Measurements from ENCODE around the gene ATE1. TPM values are rescaled to one million over a fixed set of nuclear protein-coding genes. Genes with fewer than 3 reads are reported as not detected.

The ATE1 gene
- total and polyA plus RNA-seq, 7 donors: 12.5 to 49.6 (median 31.4) TPM

- DNase-seq: no peak
- H3K27ac ChIP-seq: no peak overlapping the region
- no peaks in the 10 kb centered on the region for H3K4me1 ChIP-seq
- WGBS, 2 donors: 91 to 94% methylated on average over 6 of the region's 6 CpGs
- TF ChIP-seq POLR2A (IDR thresholded peaks at IDR 0.05) (no peak), CTCF (IDR thresholded peaks at IDR 0.05) (no peak), EP300 (IDR thresholded peaks at IDR 0.05) (no peak), POLR2AphosphoS5 (IDR thresholded peaks at IDR 0.05) (no peak)
- intact Hi-C loops (cut with DNase I): no loop called here
- H3K9me3 ChIP-seq: no peaks in the 10 kb centered on the region
- H3K4me3 ChIP-seq: no peak overlapping the region
- H3K27me3 ChIP-seq: no peaks in the 10 kb centered on the region
- H3K36me3 ChIP-seq: peaks cover 0 to 26% (median 6%) of the 10 kb centered on the region in 4 donors
These were observed 91.7 kb downstream of the ATE1 start for GRCh38 chr10:121836171-121836570.

GRCh38 chr10:121835376-121835775 lies 92.5 kb downstream of the ATE1 start:
- WGBS, 2 donors: 21 to 72% methylated on average over 2 of the region's 2 CpGs
- DNase-seq: no peak
- H3K27ac ChIP-seq: no peak overlapping the region
- no peaks in the 10 kb centered on the region for H3K9me3 ChIP-seq
- H3K4me1 ChIP-seq: no peaks in the 10 kb centered on the region
- intact Hi-C loops (cut with DNase I): no loop called here
- H3K36me3 ChIP-seq: peaks cover 0 to 26% (median 6%) of the 10 kb centered on the region in 4 donors
- TF ChIP-seq POLR2A (IDR thresholded peaks at IDR 0.05) (no peak), EP300 (IDR thresholded peaks at IDR 0.05) (no peak), POLR2AphosphoS5 (IDR thresholded peaks at IDR 0.05) (no peak), CTCF (IDR thresholded peaks at IDR 0.05) (no peak)
- H3K27me3 ChIP-seq: no peaks in the 10 kb centered on the region
- H3K4me3 ChIP-seq: no peak overlapping the region

DNA sequence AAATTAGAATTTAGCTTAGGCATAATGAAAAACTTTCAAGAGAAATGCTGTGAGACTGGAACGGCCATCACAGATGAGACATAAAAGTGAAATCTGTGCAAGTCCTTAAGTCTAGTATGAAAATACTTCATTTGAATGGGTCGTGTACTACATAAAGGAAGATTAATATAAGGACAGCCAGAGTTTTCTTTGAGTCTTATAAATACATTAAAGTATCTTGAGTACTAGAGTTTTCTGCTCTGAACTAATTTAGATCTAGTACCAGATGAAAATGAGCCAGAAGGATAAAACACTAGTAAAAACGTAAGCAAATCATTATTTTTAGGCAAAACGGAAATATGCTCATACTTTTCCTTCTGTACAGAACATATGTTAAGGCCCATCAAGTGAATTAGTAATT lies 93.1 kb downstream of the ATE1 start:
- H3K36me3 ChIP-seq: peaks cover 0 to 26% (median 6%) of the 10 kb centered on the region in 4 donors
- 88 to 89% methylated on average over 4 of the region's 4 CpGs for WGBS, 2 donors
- no peaks in the 10 kb centered on the region for H3K9me3 ChIP-seq
- H3K4me1 ChIP-seq: no peaks in the 10 kb centered on the region
- no peak for DNase-seq
- intact Hi-C loops (cut with DNase I): no loop called here
- H3K27me3 ChIP-seq: no peaks in the 10 kb centered on the region
- H3K4me3 ChIP-seq: no peak overlapping the region
- no peak overlapping the region for H3K27ac ChIP-seq
- TF ChIP-seq POLR2AphosphoS5 (IDR thresholded peaks at IDR 0.05): no peak
- TF ChIP-seq EP300 (IDR thresholded peaks at IDR 0.05): no peak
- TF ChIP-seq CTCF (IDR thresholded peaks at IDR 0.05): no peak
- TF ChIP-seq POLR2A (IDR thresholded peaks at IDR 0.05): no peak

DNA sequence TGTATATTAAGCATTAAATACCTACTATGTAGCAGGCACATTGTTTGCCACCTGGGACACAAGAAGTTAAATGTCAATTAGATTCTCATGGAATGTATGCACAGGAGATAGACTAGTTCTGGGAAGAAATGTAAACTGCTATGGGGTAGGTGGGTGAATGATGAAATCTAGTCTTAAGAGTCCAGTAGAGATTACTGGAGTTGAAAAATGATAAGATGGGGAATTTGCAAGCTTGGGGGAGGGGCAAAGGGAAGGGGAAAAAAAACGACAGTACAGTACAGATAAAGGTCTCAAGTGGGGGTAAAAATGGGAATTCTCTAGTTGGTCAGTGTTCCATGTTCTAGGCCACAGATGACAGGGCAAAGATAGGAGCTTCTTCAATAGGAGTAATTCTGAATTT lies 94.4 kb downstream of the ATE1 start:
- Histone ChIP-seq H3K36me3 (peaks cover 0 to 28% (median 6%) of the 10 kb centered on the region in 4 donors), H3K9me3 (no peaks in the 10 kb centered on the region), H3K4me1 (no peaks in the 10 kb centered on the region), H3K27me3 (no peaks in the 10 kb centered on the region), H3K27ac (no peak overlapping the region), H3K4me3 (no peak overlapping the region)
- WGBS, 2 donors: 79 to 80% methylated on average over 1 of the region's 1 CpG
- TF ChIP-seq POLR2A (IDR thresholded peaks at IDR 0.05) (no peak), CTCF (IDR thresholded peaks at IDR 0.05) (no peak), EP300 (IDR thresholded peaks at IDR 0.05) (no peak), POLR2AphosphoS5 (IDR thresholded peaks at IDR 0.05) (no peak)
- intact Hi-C loops (cut with DNase I): no loop called here
- DNase-seq: no peak

DNA sequence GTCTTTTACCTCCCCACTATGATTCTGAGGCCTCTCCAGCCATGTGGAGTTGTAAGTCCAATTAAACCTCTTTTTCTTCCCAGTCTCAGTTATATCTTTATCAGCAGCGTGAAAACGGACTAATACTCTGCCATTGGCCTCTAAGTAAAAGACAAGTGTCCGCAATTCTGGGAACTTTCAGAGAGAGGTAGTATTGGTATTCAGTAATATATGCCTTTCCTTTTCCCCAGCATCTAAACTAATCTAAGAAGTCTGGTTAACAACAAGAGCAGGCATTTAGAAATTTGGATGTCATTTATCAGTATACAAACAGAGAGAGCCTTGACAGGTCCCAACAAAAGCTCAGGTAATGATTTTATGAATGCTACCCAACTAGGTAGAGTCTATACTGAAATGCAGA lies 95.2 kb downstream of the ATE1 start:
- no peak for DNase-seq
- Histone ChIP-seq H3K4me1 (no peaks in the 10 kb centered on the region), H3K9me3 (no peaks in the 10 kb centered on the region)

More for the DNA sequence above, 95.2 kb downstream of the ATE1 start:
- TF ChIP-seq POLR2AphosphoS5 (IDR thresholded peaks at IDR 0.05): no peak
- TF ChIP-seq POLR2A (IDR thresholded peaks at IDR 0.05): no peak
- no peak for TF ChIP-seq CTCF (IDR thresholded peaks at IDR 0.05)
- no peak for TF ChIP-seq EP300 (IDR thresholded peaks at IDR 0.05)
- peaks cover 0 to 35% (median 9%) of the 10 kb centered on the region in 4 donors for H3K36me3 ChIP-seq
- WGBS, 2 donors: 96 to 97% methylated on average over 3 of the region's 3 CpGs
- intact Hi-C loops (cut with DNase I): no loop called here
- H3K27me3 ChIP-seq: no peaks in the 10 kb centered on the region
- no peak overlapping the region for H3K4me3 ChIP-seq
- no peak overlapping the region for H3K27ac ChIP-seq

Measured in sigmoid colon (tissue), 7 donors.